Measurements from ENCODE around the gene ADAMTS6.

ADAMTS6 gene

GRCh38 chr5:65482296-65482735 lies 596 bp upstream of the ADAMTS6 start:
- H3K4me3 ChIP-seq (ENCODE audit: control insufficient read depth, low read depth, low read length): peak overlapping the region; percentile 75
- TF ChIP-seq, protein P1, sequence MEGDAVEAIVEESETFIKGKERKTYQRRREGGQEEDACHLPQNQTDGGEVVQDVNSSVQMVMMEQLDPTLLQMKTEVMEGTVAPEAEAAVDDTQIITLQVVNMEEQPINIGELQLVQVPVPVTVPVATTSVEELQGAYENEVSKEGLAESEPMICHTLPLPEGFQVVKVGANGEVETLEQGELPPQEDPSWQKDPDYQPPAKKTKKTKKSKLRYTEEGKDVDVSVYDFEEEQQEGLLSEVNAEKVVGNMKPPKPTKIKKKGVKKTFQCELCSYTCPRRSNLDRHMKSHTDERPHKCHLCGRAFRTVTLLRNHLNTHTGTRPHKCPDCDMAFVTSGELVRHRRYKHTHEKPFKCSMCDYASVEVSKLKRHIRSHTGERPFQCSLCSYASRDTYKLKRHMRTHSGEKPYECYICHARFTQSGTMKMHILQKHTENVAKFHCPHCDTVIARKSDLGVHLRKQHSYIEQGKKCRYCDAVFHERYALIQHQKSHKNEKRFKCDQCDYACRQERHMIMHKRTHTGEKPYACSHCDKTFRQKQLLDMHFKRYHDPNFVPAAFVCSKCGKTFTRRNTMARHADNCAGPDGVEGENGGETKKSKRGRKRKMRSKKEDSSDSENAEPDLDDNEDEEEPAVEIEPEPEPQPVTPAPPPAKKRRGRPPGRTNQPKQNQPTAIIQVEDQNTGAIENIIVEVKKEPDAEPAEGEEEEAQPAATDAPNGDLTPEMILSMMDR (conservative IDR thresholded peaks at IDR 0.05; ENCODE audit: control insufficient read depth, insufficient read depth, low read depth, low read length): no peak
- peak; percentile 65 for DNase-seq (ENCODE audit: low read depth)

DNA sequence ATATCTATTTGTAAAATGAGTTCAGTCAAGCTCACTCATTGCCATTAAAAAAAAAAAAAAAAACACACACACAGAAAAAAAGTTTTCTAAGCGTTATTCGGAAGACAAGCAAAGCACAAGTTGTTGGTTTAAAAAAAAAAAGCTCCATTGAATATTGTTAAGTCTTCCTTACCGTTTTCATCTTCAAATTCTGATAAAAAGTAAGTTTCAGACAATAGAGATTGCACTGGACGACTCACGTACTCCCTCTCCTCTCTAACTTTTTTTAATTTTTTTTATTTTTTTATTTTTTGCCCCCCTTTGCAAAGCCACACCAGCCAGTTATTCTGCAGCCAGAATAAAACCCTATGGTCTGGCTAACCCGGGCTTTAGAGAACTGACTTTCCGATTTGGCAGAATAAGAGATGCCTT lies 544 bp downstream of the ADAMTS6 start:
- TF ChIP-seq, protein P1 (conservative IDR thresholded peaks at IDR 0.05; ENCODE audit: control insufficient read depth, insufficient read depth, low read depth, low read length): no peak

GRCh38 chr5:65480306-65480865 lies 1.3 kb downstream of the ADAMTS6 start:
- DNase-seq (ENCODE audit: low read depth): peak; percentile 93
- H3K4me3 ChIP-seq (ENCODE audit: control insufficient read depth, low read depth, low read length): peak overlapping the region; percentile 75
- TF ChIP-seq, protein P1 (conservative IDR thresholded peaks at IDR 0.05; ENCODE audit: control insufficient read depth, insufficient read depth, low read depth, low read length): no peak

More for the DNA sequence above, 544 bp downstream of the ADAMTS6 start:
- peak; percentile 25 for DNase-seq (ENCODE audit: low read depth)
- peak overlapping the region; percentile 75 for H3K4me3 ChIP-seq (ENCODE audit: control insufficient read depth, low read depth, low read length)

- DNase-seq (ENCODE audit: low read depth): no peak
- peak overlapping the region; percentile 75 for H3K4me3 ChIP-seq (ENCODE audit: control insufficient read depth, low read depth, low read length)
- TF ChIP-seq, protein P1 (conservative IDR thresholded peaks at IDR 0.05; ENCODE audit: control insufficient read depth, insufficient read depth, low read depth, low read length): no peak
Measured at GRCh38 chr5:65479527-65479926, 2.2 kb downstream of the ADAMTS6 start.

- no peak overlapping the region for H3K4me3 ChIP-seq (ENCODE audit: control insufficient read depth, low read depth, low read length)
- TF ChIP-seq, protein P1 (conservative IDR thresholded peaks at IDR 0.05; ENCODE audit: control insufficient read depth, insufficient read depth, low read depth, low read length): no peak
- no peak for DNase-seq (ENCODE audit: low read depth)
Measured at GRCh38 chr5:65478336-65478735, 3.4 kb downstream of the ADAMTS6 start.

GRCh38 chr5:65475895-65476294 lies 5.8 kb downstream of the ADAMTS6 start:
- DNase-seq (ENCODE audit: low read depth): no peak
- TF ChIP-seq, protein P1 (conservative IDR thresholded peaks at IDR 0.05; ENCODE audit: control insufficient read depth, insufficient read depth, low read depth, low read length): no peak
- no peak overlapping the region for H3K4me3 ChIP-seq (ENCODE audit: control insufficient read depth, low read depth, low read length)
